Renal pelvis (tissue), 4 donors: ENCODE results near the gene SLC35F6. TPM values are rescaled to one million over a fixed set of nuclear protein-coding genes. Genes with fewer than 3 reads are reported as not detected.
"Not testable (repeated sequence)": the region's sequence is repeated elsewhere in the genome, so short reads cannot be mapped to it uniquely, and the experiment has no call there.

Source experiments
- DNase-seq: peaks from one replicate; pipeline ENCODE4 v3.0.0-alpha.2; 2013
- polyA plus RNA-seq, 3 donors: library from polyadenylated mRNA; unstranded; fragments of 120-200 nt; gene quantifications; one replicate each; pipeline ENCODE4 v1.2.1, GENCODE V29; 2013; ENCODE audit not compliant: insufficient read length in 3 of 3

Gene SLC35F6
- polyA plus RNA-seq, 3 donors, result 16.1 to 18.2 (median 18.1) TPM

GRCh38 chr2:26727641-26728561 is 36.2 kb upstream of the SLC35F6 start:
- DNase-seq, result no peak

- DNase-seq, result no peak
Observed at GRCh38 chr2:26729311-26729710, 34.8 kb upstream of the SLC35F6 start.

GRCh38 chr2:26730549-26731344 is 33.3 kb upstream of the SLC35F6 start:
- no peak for DNase-seq

GRCh38 chr2:26731714-26732113 is 32.4 kb upstream of the SLC35F6 start:
- DNase-seq, result no peak

GRCh38 chr2:26732446-26732845 is 31.6 kb upstream of the SLC35F6 start:
- DNase-seq, result no peak

- no peak for DNase-seq
Observed at GRCh38 chr2:26733413-26733812, 30.7 kb upstream of the SLC35F6 start.

GRCh38 chr2:26735097-26735496 is 29.0 kb upstream of the SLC35F6 start:
- no peak for DNase-seq

- no peak for DNase-seq
Observed at GRCh38 chr2:26735883-26736588, 28.0 kb upstream of the SLC35F6 start.

- DNase-seq, result no peak
Observed at GRCh38 chr2:26737221-26737620, 26.9 kb upstream of the SLC35F6 start.

- DNase-seq, result no peak
Observed at GRCh38 chr2:26738481-26738880, 25.6 kb upstream of the SLC35F6 start.

- DNase-seq, result no peak
Observed at GRCh38 chr2:26739514-26739913, 24.6 kb upstream of the SLC35F6 start.

GRCh38 chr2:26740346-26740745 is 23.7 kb upstream of the SLC35F6 start:
- DNase-seq, result no peak

- no peak for DNase-seq
Observed at GRCh38 chr2:26740890-26741302, 23.2 kb upstream of the SLC35F6 start.

- DNase-seq, result no peak
Observed at GRCh38 chr2:26742048-26742770, 21.9 kb upstream of the SLC35F6 start.

- DNase-seq, result no peak
Observed at GRCh38 chr2:26743852-26744251, 20.2 kb upstream of the SLC35F6 start.

GRCh38 chr2:26744953-26745352 is 19.1 kb upstream of the SLC35F6 start:
- no peak for DNase-seq

- peak; percentile 81 for DNase-seq
Observed at GRCh38 chr2:26745609-26746327, 18.3 kb upstream of the SLC35F6 start.

GRCh38 chr2:26746934-26747333 is 17.1 kb upstream of the SLC35F6 start:
- DNase-seq, result no peak

GRCh38 chr2:26749787-26750420 is 14.2 kb upstream of the SLC35F6 start:
- not testable (repeated sequence) for DNase-seq

GRCh38 chr2:26750467-26750866 is 13.6 kb upstream of the SLC35F6 start:
- not testable (repeated sequence) for DNase-seq
